MM.1S (cell line): ENCODE results near the gene JAKMIP2.

Experiments
- DNase-seq: peaks from one replicate; pipeline ENCODE4 v3.0.0-alpha.2; 2015
- H2AFZ ChIP-seq: fragments of 300-600 bp; sonication (generic); 2 replicates; pipeline ENCODE4 v1.6.0; 2016; ENCODE audit warnings: antibody characterized with exemption, low read length
- H3F3A ChIP-seq: fragments of 300-600 bp; sonication (generic); 2 replicates; pipeline ENCODE4 v1.6.1; 2016; ENCODE audit warnings: mild to moderate bottlenecking, antibody characterized with exemption, low read length, moderate library complexity, mixed read lengths; ENCODE audit not compliant: insufficient read depth
- H3K27ac ChIP-seq: fragments of 300-600 bp; sonication (generic); 2 replicates; pipeline ENCODE4 v1.5.1; 2016; ENCODE audit warnings: mild to moderate bottlenecking, low read length
- H3K27me3 ChIP-seq: fragments of 300-600 bp; sonication (generic); replicated peaks from 2 replicates; pipeline ENCODE4 v1.6.0; 2016; ENCODE audit warnings: low read length; ENCODE audit not compliant: insufficient read depth
- H3K36me3 ChIP-seq: fragments of 300-600 bp; sonication (generic); replicated peaks from 2 replicates; pipeline ENCODE4 v1.6.1; 2016; ENCODE audit warnings: mild to moderate bottlenecking, low read length, mixed read lengths; ENCODE audit not compliant: insufficient read depth
- H3K4me1 ChIP-seq: fragments of 300-600 bp; sonication (generic); 2 replicates; pipeline ENCODE4 v1.6.1; 2016; ENCODE audit warnings: low read length, mixed read lengths
- H3K4me2 ChIP-seq: fragments of 300-600 bp; sonication (generic); 2 replicates; pipeline ENCODE4 v1.6.0; 2016; ENCODE audit warnings: low read depth, low read length
- H3K4me3 ChIP-seq: fragments of 300-600 bp; sonication (generic); 2 replicates; pipeline ENCODE4 v1.5.1; 2016; ENCODE audit warnings: low read length, mixed read lengths
- H3K79me2 ChIP-seq: fragments of 300-600 bp; sonication (generic); 2 replicates; pipeline ENCODE4 v1.6.1; 2016; ENCODE audit warnings: mixed run types, low read length, mixed read lengths
- H3K9ac ChIP-seq: fragments of 300-600 bp; sonication (generic); 2 replicates; pipeline ENCODE4 v1.6.1; 2016; ENCODE audit warnings: low read length, mixed read lengths
- H3K9me2 ChIP-seq: fragments of 300-600 bp; sonication (generic); replicated peaks from 2 replicates; pipeline ENCODE4 v1.6.1; 2016; ENCODE audit warnings: mild to moderate bottlenecking, low read length, mixed read lengths; ENCODE audit not compliant: insufficient read depth
- H3K9me3 ChIP-seq: fragments of 300-600 bp; sonication (generic); replicated peaks from 2 replicates; pipeline ENCODE4 v1.6.1; 2016; ENCODE audit warnings: mild to moderate bottlenecking, low read length, mixed read lengths; ENCODE audit not compliant: insufficient read depth
- H4K20me1 ChIP-seq: fragments of 300-600 bp; sonication (generic); 2 replicates; pipeline ENCODE4 v1.6.1; 2016; ENCODE audit warnings: mild to moderate bottlenecking, low read length, moderate library complexity, mixed read lengths; ENCODE audit not compliant: insufficient read depth
- EZH2 ChIP-seq: fragments of 300-600 bp; sonication (generic); optimal IDR thresholded peaks from 2 replicates; pipeline ENCODE3; 2017; ENCODE audit warnings: low read depth, mild to moderate bottlenecking, antibody characterized with exemption, low read length, mixed read lengths
- EZH2phosphoT487 ChIP-seq: fragments of 300-600 bp; sonication (generic); IDR thresholded peaks from 2 replicates; pipeline ENCODE4 v1.6.1; 2018; ENCODE audit warnings: antibody characterized with exemption, low read length
- TF ChIP-seq, protein P1 (sequence below): fragments of 300-600 bp; sonication (generic); IDR thresholded peaks from 2 replicates; pipeline ENCODE4 v1.5.1; 2016; ENCODE audit warnings: antibody characterized with exemption, low read length, mixed read lengths

The JAKMIP2 gene

DNA sequence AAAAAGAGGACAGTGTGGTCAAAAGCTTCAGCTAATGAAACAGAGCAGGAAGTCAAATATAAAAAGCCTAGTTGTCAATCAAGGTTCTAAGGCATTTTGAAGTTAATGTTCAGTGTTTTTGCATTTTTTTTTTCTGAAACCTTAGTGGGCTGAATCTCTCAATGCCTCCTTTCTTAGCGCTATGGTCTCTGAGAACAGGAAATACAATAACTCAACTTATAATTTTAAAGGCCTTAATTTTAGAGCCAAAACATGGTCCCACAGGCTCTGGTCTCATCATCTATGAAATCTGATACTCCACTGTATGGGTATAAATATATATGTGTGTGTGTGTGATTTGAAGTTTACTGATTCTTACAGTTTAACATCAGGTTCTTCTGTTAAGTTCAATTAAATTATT, 209.3 kb downstream of the JAKMIP2 start:
- H3K4me3 ChIP-seq, result no peak overlapping the region
- H2AFZ ChIP-seq, result no peak overlapping the region
- H3K4me2 ChIP-seq, result no peak overlapping the region
- no peaks in the 10 kb centered on the region for H3F3A ChIP-seq
- H3K27me3 ChIP-seq, result no peaks in the 10 kb centered on the region
- H3K4me1 ChIP-seq, result no peaks in the 10 kb centered on the region
- TF ChIP-seq, protein P1, sequence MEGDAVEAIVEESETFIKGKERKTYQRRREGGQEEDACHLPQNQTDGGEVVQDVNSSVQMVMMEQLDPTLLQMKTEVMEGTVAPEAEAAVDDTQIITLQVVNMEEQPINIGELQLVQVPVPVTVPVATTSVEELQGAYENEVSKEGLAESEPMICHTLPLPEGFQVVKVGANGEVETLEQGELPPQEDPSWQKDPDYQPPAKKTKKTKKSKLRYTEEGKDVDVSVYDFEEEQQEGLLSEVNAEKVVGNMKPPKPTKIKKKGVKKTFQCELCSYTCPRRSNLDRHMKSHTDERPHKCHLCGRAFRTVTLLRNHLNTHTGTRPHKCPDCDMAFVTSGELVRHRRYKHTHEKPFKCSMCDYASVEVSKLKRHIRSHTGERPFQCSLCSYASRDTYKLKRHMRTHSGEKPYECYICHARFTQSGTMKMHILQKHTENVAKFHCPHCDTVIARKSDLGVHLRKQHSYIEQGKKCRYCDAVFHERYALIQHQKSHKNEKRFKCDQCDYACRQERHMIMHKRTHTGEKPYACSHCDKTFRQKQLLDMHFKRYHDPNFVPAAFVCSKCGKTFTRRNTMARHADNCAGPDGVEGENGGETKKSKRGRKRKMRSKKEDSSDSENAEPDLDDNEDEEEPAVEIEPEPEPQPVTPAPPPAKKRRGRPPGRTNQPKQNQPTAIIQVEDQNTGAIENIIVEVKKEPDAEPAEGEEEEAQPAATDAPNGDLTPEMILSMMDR, result no peak
- no peak for TF ChIP-seq EZH2phosphoT487
- no peaks in the 10 kb centered on the region for H4K20me1 ChIP-seq
- no peaks in the 10 kb centered on the region for H3K9me3 ChIP-seq
- no peak overlapping the region for H3K27ac ChIP-seq
- DNase-seq, result no peak
- no peaks in the 10 kb centered on the region for H3K36me3 ChIP-seq
- H3K9ac ChIP-seq, result no peak overlapping the region
- H3K9me2 ChIP-seq, result no peaks in the 10 kb centered on the region
- no peaks in the 10 kb centered on the region for H3K79me2 ChIP-seq

DNA sequence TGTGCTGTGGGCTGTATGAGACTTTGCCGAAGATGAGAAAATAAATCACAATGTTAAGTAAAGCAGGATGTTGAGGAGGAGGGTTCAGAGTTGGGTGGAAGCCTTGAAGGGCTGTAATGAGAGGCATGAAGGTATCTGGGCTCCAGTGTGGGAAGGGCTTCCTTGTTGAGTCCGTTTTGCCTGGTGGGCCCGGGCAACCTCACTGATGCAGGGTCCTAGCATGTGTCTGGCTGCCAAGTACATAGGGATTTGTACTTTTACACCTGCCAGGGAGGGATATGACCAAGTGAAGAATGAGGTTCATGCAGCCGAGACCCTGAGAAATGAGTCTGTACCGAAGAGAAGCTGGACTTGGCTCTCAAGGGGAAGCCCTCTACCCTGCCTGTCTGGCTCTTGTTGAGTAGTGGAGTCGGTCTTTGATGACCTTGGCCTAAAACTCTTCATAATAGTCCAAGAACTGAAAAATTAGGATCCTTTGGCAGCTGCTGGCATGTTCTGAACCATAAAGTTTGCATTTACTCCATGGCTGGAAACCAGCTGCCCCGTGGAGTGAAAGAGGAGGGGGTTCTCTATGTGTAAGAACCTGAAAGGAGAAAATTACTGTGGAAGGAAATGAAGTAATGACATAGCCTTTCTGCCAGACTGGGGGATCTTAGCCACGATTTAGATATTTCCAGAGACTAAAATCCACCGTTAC, 213.7 kb downstream of the JAKMIP2 start:
- Histone ChIP-seq H3F3A (no peaks in the 10 kb centered on the region), H3K9me2 (no peaks in the 10 kb centered on the region), H2AFZ (no peak overlapping the region), H3K9ac (no peak overlapping the region), H3K36me3 (no peaks in the 10 kb centered on the region), H3K4me1 (no peaks in the 10 kb centered on the region), H3K27ac (no peak overlapping the region), H3K4me2 (no peak overlapping the region), H3K27me3 (no peaks in the 10 kb centered on the region), H3K9me3 (no peaks in the 10 kb centered on the region), H3K79me2 (no peaks in the 10 kb centered on the region), H3K4me3 (no peak overlapping the region), H4K20me1 (no peaks in the 10 kb centered on the region)
- DNase-seq, result no peak
- TF ChIP-seq, protein P1, result no peak
- TF ChIP-seq EZH2 (no peak), EZH2phosphoT487 (no peak)

DNA sequence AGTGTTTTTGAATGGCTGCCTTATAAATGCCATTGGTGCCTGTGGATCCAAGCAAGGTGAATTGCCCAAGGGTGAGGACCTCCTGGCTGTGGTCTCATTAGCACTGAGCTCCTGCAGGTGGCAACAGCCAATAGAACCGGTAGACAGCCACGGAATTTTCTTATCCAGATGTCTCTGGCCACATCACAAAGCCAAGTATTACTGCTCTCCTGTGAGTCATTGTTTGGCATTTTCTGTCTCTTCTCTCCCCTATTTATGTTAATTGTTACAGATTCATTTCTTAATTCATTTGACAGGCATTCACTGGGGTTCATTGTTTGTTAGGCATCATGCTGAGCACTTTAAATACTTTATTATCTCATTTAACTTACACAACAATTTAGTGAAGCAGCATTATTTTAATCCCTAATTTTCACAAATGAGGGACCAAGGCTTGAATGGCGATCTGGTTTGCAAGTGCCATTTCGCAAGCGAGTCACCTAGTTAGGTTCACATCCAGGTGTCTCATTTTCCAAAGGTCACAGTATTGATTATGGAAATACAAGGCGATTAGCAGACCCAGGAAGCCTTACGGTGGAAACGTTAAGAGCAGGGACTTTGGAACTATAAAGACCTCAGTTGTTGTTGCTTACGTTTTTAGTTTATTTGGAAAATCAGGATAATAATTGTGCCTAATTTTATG, 214.5 kb downstream of the JAKMIP2 start:
- H3K9ac ChIP-seq, result no peak overlapping the region

More for the DNA sequence above, 214.5 kb downstream of the JAKMIP2 start:
- H3K4me2 ChIP-seq, result no peak overlapping the region
- no peaks in the 10 kb centered on the region for H3F3A ChIP-seq
- no peaks in the 10 kb centered on the region for H3K9me2 ChIP-seq
- H3K4me1 ChIP-seq, result no peaks in the 10 kb centered on the region
- no peaks in the 10 kb centered on the region for H3K9me3 ChIP-seq
- no peaks in the 10 kb centered on the region for H4K20me1 ChIP-seq
- no peak overlapping the region for H3K27ac ChIP-seq
- TF ChIP-seq, protein P1, result no peak
- no peak for TF ChIP-seq EZH2
- no peak for TF ChIP-seq EZH2phosphoT487
- H3K4me3 ChIP-seq, result no peak overlapping the region
- DNase-seq, result peak; percentile 15
- no peaks in the 10 kb centered on the region for H3K36me3 ChIP-seq
- no peaks in the 10 kb centered on the region for H3K27me3 ChIP-seq
- H3K79me2 ChIP-seq, result no peaks in the 10 kb centered on the region
- H2AFZ ChIP-seq, result no peak overlapping the region
